Lower leg skin (tissue), 4 donors: Measurements from ENCODE around the gene MAPK8. TPM values are rescaled to one million over a fixed set of nuclear protein-coding genes. Genes with fewer than 3 reads are reported as not detected.

ENCODE experiments used
- DNase-seq, 2 donors: peaks; one replicate each; pipeline ENCODE4 v3.0.0-alpha.2; 2019; ENCODE audit warnings: low spot score in 2 of 2
- H3K4me3 ChIP-seq: fragments of 200-600 bp; sonication (generic); 2 replicates; pipeline ENCODE4 v1.5.1; 2017; ENCODE audit warnings: mild to moderate bottlenecking, low read depth; ENCODE audit not compliant: poor library complexity, severe bottlenecking
- CTCF ChIP-seq, 3 donors: fragments of 450-650 bp; IDR thresholded peaks; one replicate each; pipeline ENCODE4 v1.5.1; 2016; ENCODE audit warnings: antibody characterized with exemption in 3 of 3, mild to moderate bottlenecking in 3 of 3, moderate library complexity in 2 of 3
- POLR2A ChIP-seq, 2 donors: fragments of 450-650 bp; IDR thresholded peaks; one replicate each; pipeline ENCODE4 v1.6.1; 2016 to 2017; ENCODE audit warnings: antibody characterized with exemption in 2 of 2, mild to moderate bottlenecking in 1 of 2, moderate library complexity in 1 of 2
- WGBS, 2 donors: methylation state at CpG; one replicate each; pipeline ENCODE4 v1.1.5; 2018; 5-methylcytosine and 5-hydroxymethylcytosine counted together
- intact Hi-C: fragments of 100-400 bp; cut with DNase I; formaldehyde crosslinking; loops from one replicate; pipeline ENCODE4 v1.15.0; 2023; ENCODE audit warnings: low total_unique reads
- total RNA-seq, 4 donors: library from RNA; depleted of rRNA; stranded (reverse); fragments of >200 nt; gene quantifications; one replicate each; pipeline ENCODE4 v1.1.0, GENCODE V29; 2016

Gene MAPK8
- total RNA-seq, 4 donors from 2014 or later = 26.7 to 58.6 (median 44.0) TPM

GRCh38 chr10:48474765-48475365 lies 168.4 kb downstream of the MAPK8 start:
- 92 to 96% methylated on average over 3 of the region's 3 CpGs for WGBS, 2 donors
- TF ChIP-seq CTCF (IDR thresholded peaks at IDR 0.05) = no peak
- TF ChIP-seq POLR2A (IDR thresholded peaks at IDR 0.05) = no peak
- intact Hi-C loops = no loop called here
- H3K4me3 ChIP-seq = no peak overlapping the region
- no peak for DNase-seq

- no peak for TF ChIP-seq CTCF (IDR thresholded peaks at IDR 0.05)
- TF ChIP-seq POLR2A (IDR thresholded peaks at IDR 0.05) = no peak
- no peak overlapping the region for H3K4me3 ChIP-seq
- WGBS, 2 donors = 81 to 92% methylated on average over 4 of the region's 4 CpGs
- peak in 1 of 2 donors; percentile 52 for DNase-seq
- intact Hi-C loops = no loop called here
Measured at GRCh38 chr10:48475943-48476278, 169.4 kb downstream of the MAPK8 start.

GRCh38 chr10:48476279-48476982 lies 170.0 kb downstream of the MAPK8 start:
- no peak overlapping the region for H3K4me3 ChIP-seq
- intact Hi-C loops = no loop called here
- 61 to 69% methylated on average over 8 to 9 of the region's 9 CpGs for WGBS, 2 donors
- no peak for TF ChIP-seq CTCF (IDR thresholded peaks at IDR 0.05)
- TF ChIP-seq POLR2A (IDR thresholded peaks at IDR 0.05) = no peak
- peak in 1 of 2 donors; percentile 72 for DNase-seq

- intact Hi-C loops = no loop called here
- TF ChIP-seq POLR2A (IDR thresholded peaks at IDR 0.05) = no peak
- TF ChIP-seq CTCF (IDR thresholded peaks at IDR 0.05) = no peak
Measured at GRCh38 chr10:48477141-48477540, 170.7 kb downstream of the MAPK8 start.

GRCh38 chr10:48477616-48478015 lies 171.1 kb downstream of the MAPK8 start:
- intact Hi-C loops = no loop called here
- H3K4me3 ChIP-seq = no peak overlapping the region
- WGBS, 2 donors = 85 to 86% methylated on average over 4 of the region's 4 CpGs
- TF ChIP-seq CTCF (IDR thresholded peaks at IDR 0.05) = no peak
- TF ChIP-seq POLR2A (IDR thresholded peaks at IDR 0.05) = no peak
- no peak for DNase-seq

More at GRCh38 chr10:48477141-48477540, 170.7 kb downstream of the MAPK8 start:
- H3K4me3 ChIP-seq = no peak overlapping the region
- no peak for DNase-seq
